SK-N-SH (cell line): Measurements from ENCODE around the gene PTPN20. TPM values are rescaled to one million over a fixed set of nuclear protein-coding genes. Genes with fewer than 3 reads are reported as not detected.

Experiments used
- CTCF ChIA-PET: fragments of 300-600, 350-600 bp; formaldehyde crosslinking; extraction: SDS; loops from one replicate; lab custom pipeline; 2021; lab: Yijun Ruan, JAX
- POLR2A ChIA-PET: fragments of 350-600 bp; sonication (Branson Sonifier 250); formaldehyde crosslinking; extraction: SDS; loops from one replicate; lab custom pipeline; 2020; ENCODE audit warnings: antibody characterized with exemption, inconsistent platforms; lab: Yijun Ruan, JAX
- DNase-seq: peaks from one replicate; pipeline ENCODE4 v3.0.0; 2012
- H2AFZ ChIP-seq: fragments of 200-600 bp; sonication (generic); 2 replicates; pipeline ENCODE4 v1.8.1; 2016; ENCODE audit warnings: antibody characterized with exemption, mild to moderate bottlenecking, low read depth
- H3F3A ChIP-seq: fragments of 200-600 bp; sonication (generic); replicated peaks from 2 replicates; pipeline ENCODE3; 2016; ENCODE audit warnings: antibody characterized with exemption, mild to moderate bottlenecking; ENCODE audit not compliant: insufficient read depth
- H3K27ac ChIP-seq, 2 experiments: fragments of 200-500 bp in 1 of 2; fragments of 200-600 bp in 1 of 2; sonication (Bioruptor generic) in 1 of 2; sonication (generic), shearing (Covaris generic) in 1 of 2; 2 replicates each; pipeline versions ENCODE4 v1.5.1 to v1.6.1; 2014 to 2016; ENCODE audit warnings: low read depth in 2 of 2, inconsistent platforms in 1 of 2, low read length in 1 of 2, mild to moderate bottlenecking in 1 of 2, mixed read lengths in 1 of 2
- H3K27me3 ChIP-seq: fragments of 200-600 bp; sonication (generic), shearing (Covaris generic); 2 replicates; pipeline ENCODE4 v1.6.1; 2016; ENCODE audit warnings: mixed run types; ENCODE audit not compliant: insufficient read depth
- H3K36me3 ChIP-seq, 2 experiments: fragments of 200-500 bp in 1 of 2; fragments of 200-600 bp in 1 of 2; sonication (Bioruptor generic) in 1 of 2; sonication (generic) in 1 of 2; replicated peaks in 1 of 2; 2 replicates each; pipeline versions ENCODE3 to v1.5.1; 2014 to 2016; ENCODE audit warnings: low read length in 1 of 2, mild to moderate bottlenecking in 1 of 2; ENCODE audit not compliant: insufficient read depth in 2 of 2, control insufficient read depth in 1 of 2
- H3K4me1 ChIP-seq, 2 experiments: fragments of 200-500 bp in 1 of 2; fragments of 200-600 bp in 1 of 2; sonication (Bioruptor generic) in 1 of 2; sonication (generic), shearing (Covaris generic) in 1 of 2; 2 replicates each; pipeline versions ENCODE4 v1.5.1 to v1.6.1; 2014 to 2016; ENCODE audit warnings: low read depth in 1 of 2, low read length in 1 of 2, mixed run types in 1 of 2; ENCODE audit not compliant: insufficient read depth in 2 of 2, control insufficient read depth in 1 of 2
- H3K4me2 ChIP-seq: fragments of 200-600 bp; sonication (generic), shearing (Covaris generic); 2 replicates; pipeline ENCODE4 v1.6.1; 2017; ENCODE audit warnings: mixed run types
- H3K4me3 ChIP-seq, 2 experiments: fragments of 200-500 bp in 1 of 2; fragments of 200-600 bp in 1 of 2; sonication (Bioruptor generic) in 1 of 2; sonication (generic), shearing (Covaris generic) in 1 of 2; 2 replicates each; pipeline versions ENCODE4 v1.5.1 to v1.8.1; 2014 to 2016; ENCODE audit warnings: low read depth in 2 of 2, inconsistent platforms in 1 of 2, low read length in 1 of 2, mild to moderate bottlenecking in 1 of 2, mixed read lengths in 1 of 2, moderate library complexity in 1 of 2
- H3K79me2 ChIP-seq: fragments of 200-600 bp; sonication (generic); 2 replicates; pipeline ENCODE4 v1.8.1; 2017; ENCODE audit warnings: mild to moderate bottlenecking; ENCODE audit not compliant: insufficient read depth
- H3K9ac ChIP-seq: fragments of 200-600 bp; sonication (generic); 2 replicates; pipeline ENCODE4 v1.6.1; 2017; ENCODE audit warnings: mixed run types
- H3K9me2 ChIP-seq: fragments of 200-600 bp; sonication (generic); 2 replicates; pipeline ENCODE4 v1.6.1; 2017; ENCODE audit warnings: mixed run types
- H3K9me3 ChIP-seq: fragments of 200-600 bp; sonication (generic); 2 replicates; pipeline ENCODE4 v1.6.1; 2017; ENCODE audit warnings: mixed run types, mild to moderate bottlenecking, moderate library complexity
- H4K20me1 ChIP-seq: fragments of 200-600 bp; sonication (generic); 2 replicates; pipeline ENCODE4 v1.6.1; 2017; ENCODE audit warnings: mild to moderate bottlenecking, mixed run types; ENCODE audit not compliant: insufficient read depth
- CHD2 ChIP-seq: fragments of 150-350 bp; IDR thresholded peaks from 2 replicates; pipeline ENCODE4 v1.6.1; 2018; ENCODE audit warnings: low read length; ENCODE audit not compliant: partially characterized antibody
- CTCF ChIP-seq: fragments of 200-600 bp; sonication (generic); IDR thresholded peaks from 2 replicates; pipeline ENCODE4 v1.6.1; 2017; ENCODE audit warnings: antibody characterized with exemption, mild to moderate bottlenecking, moderate library complexity
- ELF1 ChIP-seq: IDR thresholded peaks from 2 replicates; pipeline ENCODE4 v1.4.0; 2012
- EP300 ChIP-seq, 2 experiments: IDR thresholded peaks; 2 replicates each; pipeline versions ENCODE4 v1.4.0 to v1.6.1; 2012; ENCODE audit warnings: borderline replicate concordance in 1 of 2, low read depth in 1 of 2, low read length in 1 of 2
- FOXJ3 ChIP-seq: sonication (generic); formaldehyde crosslinking; IDR thresholded peaks from 2 replicates; pipeline ENCODE4 v1.5.1; 2020; ENCODE audit warnings: mild to moderate bottlenecking, missing genetic modification reagents
- FOXM1 ChIP-seq: IDR thresholded peaks from 2 replicates; pipeline ENCODE4 v1.4.0; 2012; ENCODE audit warnings: low read depth, mild to moderate bottlenecking
- GABPA ChIP-seq: IDR thresholded peaks from 2 replicates; pipeline ENCODE4 v1.4.0; 2012; ENCODE audit warnings: low read depth, mild to moderate bottlenecking
- JUND ChIP-seq: IDR thresholded peaks from 2 replicates; pipeline ENCODE4 v1.4.0; 2012
- MEF2A ChIP-seq: IDR thresholded peaks from 2 replicates; pipeline ENCODE4 v1.4.0; 2012; ENCODE audit warnings: low read depth, borderline replicate concordance
- MXI1 ChIP-seq: IDR thresholded peaks from 2 replicates; pipeline ENCODE4 v1.6.1; 2012; ENCODE audit warnings: mild to moderate bottlenecking, low read depth, low read length, improper control_type of control experiment
- NRF1 ChIP-seq: IDR thresholded peaks from 2 replicates; pipeline ENCODE4 v1.6.1; 2012; ENCODE audit warnings: low read depth, mild to moderate bottlenecking, low read length
- RAD21 ChIP-seq: IDR thresholded peaks from 2 replicates; pipeline ENCODE4 v1.6.1; 2012; ENCODE audit warnings: mild to moderate bottlenecking, low read length
- RFX5 ChIP-seq: IDR thresholded peaks from 2 replicates; pipeline ENCODE4 v1.6.1; 2012; ENCODE audit warnings: mild to moderate bottlenecking, improper control_type of control experiment, low read length
- RXRA ChIP-seq: IDR thresholded peaks from 2 replicates; pipeline ENCODE4 v1.4.0; 2012; ENCODE audit warnings: low read depth, mild to moderate bottlenecking, borderline replicate concordance
- SIN3A ChIP-seq: IDR thresholded peaks from 2 replicates; pipeline ENCODE4 v1.6.1; 2012; ENCODE audit warnings: low read depth, mild to moderate bottlenecking, low read length, moderate library complexity, borderline replicate concordance
- SMC3 ChIP-seq: IDR thresholded peaks from 2 replicates; pipeline ENCODE4 v1.6.1; 2012; ENCODE audit warnings: low read depth, low read length, improper control_type of control experiment
- TAF1 ChIP-seq: IDR thresholded peaks from 2 replicates; pipeline ENCODE4 v1.6.1; 2012; ENCODE audit warnings: low read depth, mild to moderate bottlenecking, low read length, moderate library complexity, borderline replicate concordance
- TCF12 ChIP-seq: IDR thresholded peaks from 2 replicates; pipeline ENCODE4 v1.4.0; 2012
- TEAD4 ChIP-seq: IDR thresholded peaks from 2 replicates; pipeline ENCODE4 v1.4.0; 2012; ENCODE audit warnings: mild to moderate bottlenecking, borderline replicate concordance; ENCODE audit not compliant: insufficient read depth
- USF1 ChIP-seq: IDR thresholded peaks from 2 replicates; pipeline ENCODE4 v1.4.0; 2012; ENCODE audit warnings: low read depth, borderline replicate concordance
- USF2 ChIP-seq: fragments of 150-350 bp; IDR thresholded peaks from 2 replicates; pipeline ENCODE4 v1.6.1; 2017; ENCODE audit warnings: antibody characterized with exemption, low read length, low read depth, borderline replicate concordance
- WGBS: methylation state at CpG from one replicate; pipeline ENCODE4 v1.1.6; 2017; ENCODE audit warnings: low lambda C conversion rate; 5-methylcytosine and 5-hydroxymethylcytosine counted together
- polyA plus RNA-seq, 3 experiments: library from polyadenylated mRNA; depleted of rRNA; stranded (reverse); fragments of >200 nt; gene quantifications; 2 replicates each; pipeline ENCODE4 v1.2.3, GENCODE V29; 2012

The PTPN20 gene
- polyA plus RNA-seq, 1 of the 3 experiments (the other 2 are of a cell fraction) = 0.36 TPM

GRCh38 chr10:47031211-47031900, 120.1 kb downstream of the PTPN20 start:
- Histone ChIP-seq H3K4me3 (no peak overlapping the region), H4K20me1 (no peaks in the 10 kb centered on the region), H3K9me3 (no peaks in the 10 kb centered on the region), H3K9ac (no peak overlapping the region), H3K27ac (peak overlapping the region in 1 of 2 experiments; percentile 67; a peak in 1 of 4 replicates), H2AFZ (no peak overlapping the region), H3K4me2 (no peak overlapping the region), H3F3A (no peaks in the 10 kb centered on the region), H3K36me3 (no peaks in the 10 kb centered on the region), H3K9me2 (no peaks in the 10 kb centered on the region), H3K79me2 (no peaks in the 10 kb centered on the region), H3K4me1 (peaks cover 0 to 64% of the 10 kb centered on the region in 2 experiments; a peak in 2 of 4 replicates), H3K27me3 (peaks cover 11% of the 10 kb centered on the region; the same call in 1 of the 2 replicates)
- TF ChIP-seq CTCF = peak; percentile 21; the same call in 1 of the 2 replicates
- no peak for TF ChIP-seq USF1
- peak; percentile 21; the same call in 1 of the 2 replicates for TF ChIP-seq RAD21
- TF ChIP-seq TCF12 = no peak
- 57% methylated on average over 7 of the region's 7 CpGs for WGBS
- CTCF ChIA-PET = interaction anchor here (0.7 to 16.7 kb wide), 3 partner anchors 12 to 279 kb away, joined by 5 to 337 read pairs (median 68); no protein-coding TSS in a partner anchor
- POLR2A ChIA-PET = no interaction called here
- no peak for DNase-seq

GRCh38 chr10:47031901-47032465, 120.8 kb downstream of the PTPN20 start:
- 72% methylated on average over 5 of the region's 7 CpGs for WGBS
- CTCF ChIA-PET = interaction anchor here (0.7 to 16.7 kb wide), 3 partner anchors 12 to 279 kb away, joined by 5 to 337 read pairs (median 68); no protein-coding TSS in a partner anchor

More at GRCh38 chr10:47031901-47032465, 120.8 kb downstream of the PTPN20 start:
- Histone ChIP-seq H3F3A (no peaks in the 10 kb centered on the region), H2AFZ (no peak overlapping the region), H3K36me3 (no peaks in the 10 kb centered on the region), H3K79me2 (no peaks in the 10 kb centered on the region), H3K27ac (peak overlapping the region in 1 of 2 experiments; percentile 67; a peak in 1 of 4 replicates), H3K4me1 (peaks cover 0 to 70% of the 10 kb centered on the region in 2 experiments; a peak in 2 of 4 replicates), H3K9me3 (no peaks in the 10 kb centered on the region), H4K20me1 (no peaks in the 10 kb centered on the region), H3K4me2 (no peak overlapping the region), H3K4me3 (no peak overlapping the region), H3K27me3 (peaks cover 11% of the 10 kb centered on the region; the same call in 1 of the 2 replicates), H3K9ac (no peak overlapping the region), H3K9me2 (no peaks in the 10 kb centered on the region)
- TF ChIP-seq ELF1 (no peak), MXI1 (no peak), GABPA (no peak), FOXJ3 (CRISPR knock-in tag) (no peak), MEF2A (no peak), USF1 (no peak), CHD2 (no peak), SMC3 (no peak), NRF1 (no peak), SIN3A (no peak), USF2 (no peak), EP300 (IDR thresholded peaks at IDR 0.05; ENCODE audit: borderline replicate concordance in 1 of 2, low read depth in 1 of 2, low read length in 1 of 2) (no peak), JUND (no peak), TEAD4 (no peak), FOXM1 (no peak), RXRA (no peak), RFX5 (no peak), TAF1 (no peak)
- DNase-seq = no peak
- POLR2A ChIA-PET = no interaction called here
